Spleen (tissue), 7 donors: ENCODE results near the gene PLEKHA3.
"Not testable (repeated sequence)": the region's sequence is repeated elsewhere in the genome, so short reads cannot be mapped to it uniquely, and the experiment has no call there.

Experiments
- POLR2A ChIP-seq, 3 donors: fragments of 450-650 bp; IDR thresholded peaks; one replicate each; pipeline ENCODE4 v1.5.1; 2017; ENCODE audit warnings: antibody characterized with exemption in 3 of 3, mild to moderate bottlenecking in 1 of 3
- TF ChIP-seq, protein P1 (sequence below), 11 experiments: fragments of 200-600 bp in 7 of 11; fragments of 450-650 bp in 4 of 11; sonication (generic) in 4 of 11; IDR thresholded peaks in 8 of 11; conservative IDR thresholded peaks in 3 of 11; 1 replicate in 7 of 11; 2 replicates in 4 of 11; pipeline versions ENCODE4 v1.4.0 to v1.8.0; 2016 to 2021; ENCODE audit warnings: antibody characterized with exemption in 11 of 11, inconsistent platforms in 4 of 11, mild to moderate bottlenecking in 1 of 11
- donor health status: DM: no; HTN: no; CAD: no; lungs with moderate emphysema.
- donor health status: DM: no; HTN: no; CAD: no.
- donor health status: DM: no; HTN: no; CAD: no.

DNA sequence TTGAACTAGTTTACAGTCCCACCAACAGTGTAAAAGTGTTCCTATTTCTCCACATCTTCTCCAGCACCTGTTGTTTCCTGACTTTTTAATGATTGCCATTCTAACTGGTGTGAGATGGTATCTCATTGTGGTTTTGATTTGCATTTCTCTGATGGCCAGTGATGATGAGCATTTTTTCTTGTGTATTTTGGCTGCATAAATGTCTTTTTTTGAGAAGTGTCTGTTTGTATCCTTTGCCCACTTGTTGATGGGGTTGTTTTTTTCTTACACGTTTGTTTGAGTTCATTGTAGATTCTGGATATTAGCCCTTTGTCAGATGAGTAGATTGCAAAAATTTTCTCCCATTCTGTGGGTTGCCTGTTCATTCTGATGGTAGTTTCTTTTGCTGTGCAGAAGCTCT lies 45.2 kb downstream of the PLEKHA3 start:
- TF ChIP-seq, protein P1, sequence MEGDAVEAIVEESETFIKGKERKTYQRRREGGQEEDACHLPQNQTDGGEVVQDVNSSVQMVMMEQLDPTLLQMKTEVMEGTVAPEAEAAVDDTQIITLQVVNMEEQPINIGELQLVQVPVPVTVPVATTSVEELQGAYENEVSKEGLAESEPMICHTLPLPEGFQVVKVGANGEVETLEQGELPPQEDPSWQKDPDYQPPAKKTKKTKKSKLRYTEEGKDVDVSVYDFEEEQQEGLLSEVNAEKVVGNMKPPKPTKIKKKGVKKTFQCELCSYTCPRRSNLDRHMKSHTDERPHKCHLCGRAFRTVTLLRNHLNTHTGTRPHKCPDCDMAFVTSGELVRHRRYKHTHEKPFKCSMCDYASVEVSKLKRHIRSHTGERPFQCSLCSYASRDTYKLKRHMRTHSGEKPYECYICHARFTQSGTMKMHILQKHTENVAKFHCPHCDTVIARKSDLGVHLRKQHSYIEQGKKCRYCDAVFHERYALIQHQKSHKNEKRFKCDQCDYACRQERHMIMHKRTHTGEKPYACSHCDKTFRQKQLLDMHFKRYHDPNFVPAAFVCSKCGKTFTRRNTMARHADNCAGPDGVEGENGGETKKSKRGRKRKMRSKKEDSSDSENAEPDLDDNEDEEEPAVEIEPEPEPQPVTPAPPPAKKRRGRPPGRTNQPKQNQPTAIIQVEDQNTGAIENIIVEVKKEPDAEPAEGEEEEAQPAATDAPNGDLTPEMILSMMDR (IDR thresholded peaks at IDR 0.05 in 8 of 11, conservative IDR thresholded peaks at IDR 0.05 in 3 of 11) = not testable (repeated sequence)
- not testable (repeated sequence) for TF ChIP-seq POLR2A (IDR thresholded peaks at IDR 0.05)
